GM19023 (cell line): ENCODE measurements around the gene MKNK1.

ENCODE experiments used
- ATAC-seq: cut with Tn5 transposase; IDR thresholded peaks from one replicate; pipeline ENCODE4 v1.9.1; 2021; ENCODE audit warnings: mild to moderate bottlenecking, moderate library complexity; ENCODE audit not compliant: unreplicated experiment

Gene MKNK1

DNA sequence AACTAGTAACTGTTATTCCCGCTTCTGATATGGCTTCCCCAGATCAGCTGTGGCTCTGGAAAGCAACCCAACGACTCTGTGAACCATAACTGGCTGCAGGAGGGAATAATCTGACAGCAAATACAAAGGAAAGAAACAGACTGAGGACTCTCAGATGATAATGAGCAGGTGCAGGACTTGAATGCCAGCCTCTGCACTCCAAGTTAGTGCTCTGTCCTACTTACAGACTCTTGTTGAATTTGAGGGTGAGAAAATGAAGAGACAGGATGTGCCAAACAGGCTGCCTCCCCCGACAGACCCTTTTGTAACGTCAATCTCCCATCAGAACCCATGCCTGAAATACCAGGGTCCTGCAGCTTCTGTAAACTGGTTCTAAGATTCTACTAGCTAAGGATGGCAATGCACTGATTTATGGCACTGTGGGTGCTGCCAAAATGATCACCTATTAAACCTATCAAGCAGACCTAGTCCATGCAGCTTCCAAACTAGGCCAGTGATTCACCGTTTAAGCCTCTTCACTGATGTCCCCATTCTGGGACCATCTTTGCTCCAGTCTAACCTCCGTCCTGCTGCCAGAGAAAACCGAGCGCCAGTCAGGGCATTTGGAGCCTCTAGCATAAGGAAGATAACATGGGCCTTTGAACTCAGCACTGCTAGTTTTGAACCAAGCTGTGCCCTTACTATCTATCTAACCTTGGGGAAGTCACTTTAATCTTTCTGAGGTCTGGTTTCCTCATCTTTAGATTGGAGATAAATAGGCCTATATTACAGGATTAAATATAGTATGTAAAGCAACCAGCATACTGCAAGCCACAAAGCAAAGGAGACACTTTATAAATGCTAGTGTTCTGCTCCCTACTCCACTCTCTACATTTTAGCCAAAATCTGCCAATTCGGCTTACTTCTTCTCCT lies 4.8 kb downstream of the MKNK1 start:
- no peak for ATAC-seq

GRCh38 chr1:46596846-46597245 lies 7.2 kb downstream of the MKNK1 start:
- ATAC-seq: no peak

DNA sequence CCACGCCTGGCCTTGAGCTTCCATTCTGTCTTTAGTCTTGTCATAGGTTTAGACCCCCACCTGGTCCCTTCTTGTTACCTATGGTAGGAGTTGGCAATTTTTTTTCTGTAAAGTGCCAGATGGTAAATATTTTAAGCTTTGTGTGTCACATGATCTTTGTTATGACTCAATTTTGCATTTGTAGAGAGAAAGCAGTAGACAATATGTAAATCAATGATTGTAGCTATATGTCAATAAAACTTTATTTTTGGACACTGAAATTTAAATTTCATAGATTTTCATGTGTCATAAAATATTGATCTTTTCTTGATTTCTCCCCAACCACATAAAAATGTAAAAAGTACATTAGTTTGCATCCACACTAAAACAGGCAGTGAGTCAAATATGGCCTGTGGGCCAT lies 8.0 kb downstream of the MKNK1 start:
- ATAC-seq: no peak

DNA sequence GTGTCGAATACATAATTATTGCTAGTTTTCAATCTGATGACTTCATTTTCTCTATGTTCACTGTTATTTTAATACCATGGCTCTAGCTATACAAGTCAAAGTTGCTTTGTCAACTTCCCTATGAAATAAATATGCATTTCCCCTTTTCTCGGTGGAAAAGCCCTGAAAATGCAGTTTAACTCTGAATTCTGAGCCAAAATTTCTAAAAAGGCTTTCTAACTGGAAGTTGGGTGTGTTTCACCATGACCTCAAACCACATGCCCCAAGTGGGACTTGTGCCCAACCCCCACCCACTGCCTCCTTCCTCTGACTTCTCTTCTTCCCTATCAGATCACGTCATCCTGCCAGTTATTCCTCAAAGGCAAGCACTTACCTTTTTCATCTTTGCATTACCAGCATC lies 8.9 kb downstream of the MKNK1 start:
- no peak for ATAC-seq

GRCh38 chr1:46594063-46594462 lies 10.0 kb downstream of the MKNK1 start:
- ATAC-seq: no peak

DNA sequence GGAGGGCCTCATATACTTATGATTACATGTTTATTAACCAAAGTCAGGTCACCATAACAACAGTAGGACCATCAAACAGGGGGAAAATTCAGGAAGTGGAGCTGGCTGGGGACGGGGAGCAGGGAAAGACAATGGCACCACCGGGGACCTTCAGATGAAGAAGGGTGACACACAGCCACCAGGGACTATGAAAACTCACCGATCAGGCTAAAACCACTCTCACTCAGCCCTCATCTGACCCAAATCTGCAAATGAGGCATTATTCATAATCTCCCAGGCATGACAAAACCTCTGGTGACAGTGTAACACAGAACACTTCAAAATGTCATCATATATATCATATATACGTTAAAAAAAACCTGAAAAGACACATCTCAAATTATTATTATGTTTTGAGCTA lies 11.2 kb downstream of the MKNK1 start:
- ATAC-seq: no peak

DNA sequence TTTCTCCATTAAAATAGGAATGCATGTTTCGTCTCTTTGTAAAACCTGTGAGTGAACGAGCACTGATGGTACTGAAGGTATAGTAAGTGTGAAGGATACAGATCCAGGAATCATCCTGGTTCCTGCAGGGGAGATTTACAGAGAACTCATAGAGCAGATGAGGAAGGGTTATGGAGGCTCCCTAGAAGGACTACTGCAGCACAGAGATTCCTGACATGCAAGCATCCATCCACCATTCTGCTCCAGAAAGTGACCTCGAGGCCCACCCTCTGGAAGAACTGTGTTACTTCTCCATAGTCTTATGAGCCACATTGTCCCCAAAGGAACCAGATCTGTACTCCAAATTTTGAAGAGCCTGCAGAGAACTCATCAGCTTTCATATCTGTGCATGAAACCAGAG lies 14.5 kb downstream of the MKNK1 start:
- ATAC-seq: no peak

GRCh38 chr1:46587069-46587468 lies 17.0 kb downstream of the MKNK1 start:
- no peak for ATAC-seq

- ATAC-seq: no peak
Observed at GRCh38 chr1:46585312-46585938, 18.6 kb downstream of the MKNK1 start.

- no peak for ATAC-seq
Observed at GRCh38 chr1:46583494-46583893, 20.6 kb downstream of the MKNK1 start.

DNA sequence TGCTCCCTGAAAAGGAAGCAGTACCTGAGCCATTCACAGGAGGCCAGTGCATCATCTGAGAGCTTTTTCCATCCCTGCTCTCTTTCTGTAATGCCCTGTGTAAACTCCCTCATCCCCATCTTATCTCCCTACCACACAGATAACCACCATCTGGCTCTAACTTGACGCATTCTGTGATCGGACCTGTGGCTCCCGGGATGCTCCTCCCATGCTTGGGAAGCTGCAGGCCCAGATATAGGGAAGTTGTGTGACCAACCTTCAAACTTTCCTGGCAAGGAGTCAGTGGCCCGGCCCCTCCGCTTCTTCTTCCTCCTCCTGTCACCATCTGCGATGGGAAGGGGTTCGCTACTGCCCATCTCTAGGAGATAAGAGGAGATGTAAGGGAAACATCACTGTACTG lies 21.1 kb downstream of the MKNK1 start:
- no peak for ATAC-seq

GRCh38 chr1:46581681-46582455 lies 22.2 kb downstream of the MKNK1 start:
- ATAC-seq: no peak

GRCh38 chr1:46580140-46580903 lies 23.7 kb downstream of the MKNK1 start:
- ATAC-seq: no peak

DNA sequence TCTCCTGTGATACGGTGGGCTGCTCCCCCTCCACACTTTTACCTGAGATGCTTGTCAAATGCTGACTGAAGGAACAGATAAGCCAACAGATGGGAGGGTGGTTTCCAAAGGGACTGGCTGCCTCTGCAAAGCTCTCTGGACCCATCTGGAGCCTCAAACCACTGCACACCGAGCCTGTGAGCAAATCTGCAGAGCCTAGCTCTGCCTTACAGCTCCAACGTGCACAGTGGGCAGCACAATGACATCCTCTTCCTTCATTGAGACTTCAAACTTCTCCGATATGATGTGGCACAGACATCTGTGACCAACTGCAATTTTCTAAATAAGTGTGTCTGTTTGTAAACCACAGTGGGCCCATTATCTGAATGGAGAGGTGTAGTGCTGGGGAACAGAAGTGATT lies 26.4 kb downstream of the MKNK1 start:
- ATAC-seq: no peak

DNA sequence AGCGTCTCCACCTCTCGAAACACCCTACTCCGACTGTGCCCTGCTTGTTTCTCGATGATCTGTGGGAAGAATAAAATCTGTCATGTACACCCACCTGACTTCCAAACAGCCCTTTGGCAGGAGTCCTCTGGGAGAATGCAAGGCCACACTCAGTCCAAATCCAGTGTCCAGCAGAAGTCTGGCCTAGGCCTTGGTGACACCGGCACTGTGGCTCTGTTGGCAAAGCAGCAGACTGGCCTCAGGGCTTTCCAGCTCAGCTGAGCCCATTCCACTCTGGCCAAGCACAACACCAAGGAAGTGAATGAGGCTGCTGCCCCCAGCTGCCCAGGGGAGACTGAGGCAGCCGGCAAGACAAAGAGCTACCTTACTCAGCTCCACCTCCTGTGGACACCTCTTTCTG lies 27.5 kb downstream of the MKNK1 start:
- ATAC-seq: no peak

- ATAC-seq: no peak
Observed at GRCh38 chr1:46575778-46576177, 28.3 kb downstream of the MKNK1 start.

DNA sequence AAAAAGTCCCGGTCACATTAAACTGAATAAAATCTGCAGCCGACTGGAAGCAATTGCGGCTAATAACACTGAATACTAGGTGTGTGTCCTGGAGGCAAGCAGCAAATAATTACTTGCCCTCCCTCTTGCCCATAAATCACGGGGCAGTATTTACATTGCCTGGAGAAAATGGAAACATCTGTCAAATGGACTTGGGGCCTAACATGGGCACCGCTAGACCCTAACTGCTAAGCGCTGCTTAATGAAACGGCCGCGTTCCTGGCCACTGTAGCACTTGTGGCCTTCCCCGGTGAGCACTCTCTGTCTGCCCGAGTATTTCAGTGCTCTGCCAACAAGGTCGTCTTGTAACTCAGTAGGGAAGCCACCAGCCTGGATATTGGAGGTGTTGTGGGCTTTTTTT lies 28.8 kb downstream of the MKNK1 start:
- no peak for ATAC-seq

- ATAC-seq: no peak
Observed at GRCh38 chr1:46571691-46572225, 32.3 kb downstream of the MKNK1 start.

DNA sequence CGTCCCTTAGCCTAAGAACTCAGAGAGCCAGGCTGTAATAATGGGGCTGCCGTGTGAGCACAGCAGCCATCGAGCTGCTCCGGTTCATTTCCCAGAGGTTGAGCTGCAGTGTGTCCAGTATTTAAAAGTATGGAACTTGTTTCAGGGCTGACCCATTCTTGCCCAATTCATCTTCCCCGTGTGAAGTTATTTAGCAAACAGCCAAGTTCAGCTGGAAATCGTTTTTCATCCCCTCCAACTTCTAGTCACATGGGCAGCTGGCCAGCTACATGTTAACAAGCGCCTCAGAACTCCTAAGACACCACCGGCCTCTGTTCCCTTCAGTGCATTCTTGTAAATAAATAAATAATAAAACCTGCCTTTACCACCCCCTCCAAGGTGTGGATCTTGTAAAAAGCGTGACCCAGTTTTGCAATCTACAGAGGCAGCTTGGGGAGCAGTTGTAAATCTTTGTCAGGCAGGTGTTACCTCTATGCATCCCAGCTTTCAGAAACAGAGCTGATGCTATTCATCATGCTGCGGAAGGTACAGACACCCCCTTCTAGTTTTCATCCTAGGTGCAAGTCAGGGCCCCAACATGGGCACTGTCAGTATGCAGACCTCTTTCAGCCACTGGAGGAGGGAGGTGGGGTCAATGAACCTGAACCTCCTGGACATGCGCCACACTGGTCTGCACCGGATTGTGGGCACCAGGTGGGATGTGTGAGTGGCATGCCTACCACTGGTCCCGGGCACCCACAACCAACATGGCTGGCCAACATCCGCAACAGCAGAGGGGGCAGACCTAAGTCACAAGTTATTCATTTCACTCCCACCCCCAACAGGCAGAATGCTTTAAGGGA lies 34.0 kb downstream of the MKNK1 start:
- ATAC-seq: no peak

DNA sequence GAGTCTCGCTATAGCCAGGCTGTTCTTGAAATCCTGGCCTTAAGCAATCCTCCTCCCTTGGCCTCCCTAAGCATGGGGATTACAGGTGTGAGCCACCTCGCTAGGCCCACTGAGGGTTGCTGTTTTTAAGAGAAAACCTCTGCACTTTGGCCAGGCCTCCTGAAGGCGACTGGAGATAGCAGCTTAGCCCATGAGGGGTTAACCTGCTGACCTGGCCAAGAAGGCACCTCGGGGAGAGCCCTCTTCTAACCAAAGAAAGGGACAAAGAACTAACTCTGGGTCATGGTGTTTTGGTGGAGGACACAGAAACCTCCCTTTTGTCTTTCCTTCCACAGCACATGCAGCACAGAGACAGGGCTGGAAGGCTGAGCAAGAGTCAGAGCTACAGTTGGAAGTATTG lies 35.0 kb downstream of the MKNK1 start:
- ATAC-seq: no peak
